ENCODE data around the gene PLXNA2. TPM values are rescaled to one million over a fixed set of nuclear protein-coding genes. Genes with fewer than 3 reads are reported as not detected.

PLXNA2 gene
- polyA plus RNA-seq, 3 donors, result 11.6 to 12.7 (median 12.3) TPM

DNA sequence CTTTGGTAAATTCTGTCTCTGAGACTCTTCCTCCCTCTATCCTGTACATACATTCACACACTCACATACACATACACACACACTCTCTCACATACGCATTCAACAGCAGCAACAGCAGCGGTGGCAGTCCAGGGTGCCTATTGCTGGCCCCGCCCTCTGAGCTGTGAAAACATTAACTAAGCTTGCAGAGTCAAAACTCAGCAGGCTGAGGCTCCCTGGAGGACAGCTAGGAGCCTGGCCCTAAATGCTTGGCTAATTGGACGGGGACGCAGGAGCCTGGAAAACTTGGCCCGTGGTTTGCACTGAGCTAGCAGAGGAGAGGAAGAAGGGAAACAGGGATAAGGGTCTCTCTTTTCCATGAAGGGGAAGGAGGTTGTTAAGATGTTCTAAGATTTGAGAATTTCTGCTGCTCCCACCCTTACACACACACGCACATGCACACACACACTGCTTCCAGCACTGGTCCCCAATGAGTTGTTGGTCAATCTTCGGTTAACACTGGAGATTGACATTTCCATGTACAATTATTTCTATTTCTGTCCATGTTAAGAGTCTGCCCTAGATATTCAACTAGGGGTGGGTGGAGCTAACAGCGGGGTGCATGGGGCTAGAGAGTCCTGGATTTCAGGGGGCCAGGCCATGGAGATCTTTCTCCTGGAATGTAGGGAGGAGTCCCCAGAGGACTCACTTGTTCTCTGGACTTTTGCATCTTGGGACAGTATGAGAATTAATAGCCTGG is 94.2 kb downstream of the PLXNA2 start:
- DNase-seq (ENCODE audit: low read depth in 3 of 3, low spot score in 2 of 3), result no peak

DNA sequence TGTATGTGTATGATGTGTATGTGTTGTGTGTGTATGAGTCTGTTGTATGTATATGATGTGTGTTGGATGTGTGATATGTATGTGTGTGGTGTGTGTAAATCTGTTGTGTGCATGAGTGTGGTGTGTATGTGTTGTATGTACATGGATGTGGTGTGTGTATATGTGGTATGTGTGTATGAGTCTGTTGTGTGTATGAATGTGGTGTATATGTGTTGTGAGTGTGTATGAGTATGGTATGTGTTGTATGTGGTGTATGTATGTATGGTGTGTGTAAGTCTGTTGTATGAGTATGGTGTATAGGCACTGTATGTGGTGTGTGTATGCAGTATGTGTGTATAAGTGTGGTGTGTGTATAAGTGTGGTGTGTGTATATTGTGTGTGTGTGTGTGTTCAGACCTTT is 95.0 kb downstream of the PLXNA2 start:
- DNase-seq (ENCODE audit: low read depth in 3 of 3, low spot score in 2 of 3), result no peak

DNA sequence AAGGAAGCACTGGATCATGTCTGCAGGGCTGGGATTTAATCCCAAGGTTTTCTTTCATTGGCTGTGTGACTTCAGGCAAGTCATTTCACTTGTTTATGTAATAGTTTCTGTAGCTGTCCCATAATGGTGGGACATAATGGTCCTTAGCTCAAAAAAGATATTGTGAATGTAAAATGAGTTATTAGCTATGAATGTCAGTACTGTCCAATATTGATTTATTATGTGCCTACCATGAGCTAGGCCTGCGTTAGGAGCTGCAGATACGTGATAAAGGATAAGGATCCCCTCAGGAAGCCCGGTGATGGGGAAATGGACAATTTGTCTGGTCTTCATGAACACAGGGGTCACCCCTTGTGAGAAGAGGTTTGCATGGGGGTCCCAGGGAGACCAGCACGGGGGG is 95.8 kb downstream of the PLXNA2 start:
- DNase-seq (ENCODE audit: low read depth in 3 of 3, low spot score in 2 of 3), result no peak

- no peak for DNase-seq (ENCODE audit: low read depth in 3 of 3, low spot score in 2 of 3)
These were observed 97.5 kb downstream of the PLXNA2 start for GRCh38 chr1:208146650-208147049.

DNA sequence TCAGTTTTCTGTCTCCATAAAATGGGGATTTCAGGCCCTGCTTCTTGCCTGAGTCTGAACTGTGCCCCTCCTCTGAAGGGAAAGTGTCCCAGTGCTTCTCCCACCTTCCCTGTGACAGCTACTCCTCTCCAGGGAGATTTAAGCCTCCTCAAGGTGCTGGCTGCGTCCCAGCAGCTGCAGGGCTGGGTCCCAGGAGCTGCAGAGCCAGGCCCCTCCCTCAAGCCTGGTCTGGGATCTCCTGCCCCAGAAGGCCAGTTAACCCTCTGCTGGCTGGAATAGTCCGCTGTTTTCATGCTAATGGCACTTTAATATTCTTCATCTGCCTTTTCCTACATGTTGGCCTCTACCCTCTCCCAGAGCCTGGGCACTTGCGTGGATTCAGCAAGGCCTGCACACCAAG is 99.0 kb downstream of the PLXNA2 start:
- no peak for DNase-seq (ENCODE audit: low read depth in 3 of 3, low spot score in 2 of 3)

DNA sequence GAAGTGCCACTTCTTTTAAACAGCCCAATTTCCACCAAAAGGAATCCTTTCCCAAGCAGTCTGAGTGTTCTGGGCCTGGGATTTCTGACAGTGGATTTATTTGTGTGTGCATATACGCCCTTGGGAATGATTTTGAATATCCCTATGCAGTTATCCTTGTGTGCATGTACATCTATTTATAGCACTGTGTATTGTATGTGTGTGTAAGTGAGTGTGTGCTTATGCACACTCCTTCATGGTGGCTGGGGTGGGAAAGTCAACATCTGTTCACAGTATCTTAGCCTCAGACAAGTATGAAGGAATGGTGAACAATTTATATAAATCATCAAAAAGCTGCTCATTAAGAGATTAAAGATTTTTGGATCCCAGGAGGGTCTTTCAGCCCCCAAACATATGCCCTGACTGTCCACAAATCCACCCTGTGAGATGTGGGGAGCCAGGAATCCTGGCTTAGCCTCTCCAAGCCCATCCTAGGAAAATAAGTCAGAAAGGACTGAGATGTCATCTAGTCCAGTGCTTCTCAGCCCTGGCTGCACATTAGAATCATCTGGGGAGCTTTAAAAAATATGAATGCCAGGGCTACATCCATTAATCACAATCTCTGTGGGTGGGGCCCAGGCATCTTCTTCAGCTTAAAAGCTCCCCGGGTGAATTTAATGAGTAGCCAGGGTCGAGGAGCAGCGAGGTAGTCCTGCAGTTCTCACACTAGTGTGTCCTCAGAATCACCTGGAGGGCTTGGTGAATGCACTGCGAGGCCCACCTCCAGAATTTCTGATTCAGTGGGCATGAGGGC is 101.4 kb downstream of the PLXNA2 start:
- no peak for DNase-seq (ENCODE audit: low read depth in 3 of 3, low spot score in 2 of 3)

DNA sequence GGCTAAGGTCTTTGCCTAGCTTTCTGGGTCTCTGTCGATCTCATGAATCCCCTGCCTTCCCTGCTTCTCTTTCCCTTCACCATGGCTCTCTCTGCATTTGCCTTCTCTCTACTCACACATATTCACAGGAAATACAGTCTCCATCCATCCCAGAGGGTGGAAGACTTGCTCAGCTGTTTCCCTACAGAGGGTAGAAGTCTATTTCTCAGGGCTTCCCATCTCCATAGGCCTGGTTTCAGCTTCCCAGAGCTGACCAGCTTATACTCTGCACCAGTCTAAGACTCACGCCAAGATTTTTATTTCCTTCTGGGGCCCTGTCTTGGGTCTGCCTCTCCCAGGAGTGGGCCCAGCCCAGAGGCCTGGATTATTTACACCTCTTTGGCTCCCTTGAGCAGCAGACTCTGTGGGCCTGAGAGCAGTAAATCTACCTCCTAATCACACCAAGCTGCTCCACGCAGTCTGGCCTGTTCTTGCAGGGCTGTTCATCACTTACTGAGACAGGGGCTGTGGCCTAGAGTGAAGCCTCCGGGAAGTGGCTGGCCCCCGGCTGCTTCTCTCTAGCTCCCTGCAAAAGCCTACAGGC is 102.5 kb downstream of the PLXNA2 start:
- peak in 1 of 3 donors; percentile 67 for DNase-seq (ENCODE audit: low read depth in 3 of 3, low spot score in 2 of 3)

DNA sequence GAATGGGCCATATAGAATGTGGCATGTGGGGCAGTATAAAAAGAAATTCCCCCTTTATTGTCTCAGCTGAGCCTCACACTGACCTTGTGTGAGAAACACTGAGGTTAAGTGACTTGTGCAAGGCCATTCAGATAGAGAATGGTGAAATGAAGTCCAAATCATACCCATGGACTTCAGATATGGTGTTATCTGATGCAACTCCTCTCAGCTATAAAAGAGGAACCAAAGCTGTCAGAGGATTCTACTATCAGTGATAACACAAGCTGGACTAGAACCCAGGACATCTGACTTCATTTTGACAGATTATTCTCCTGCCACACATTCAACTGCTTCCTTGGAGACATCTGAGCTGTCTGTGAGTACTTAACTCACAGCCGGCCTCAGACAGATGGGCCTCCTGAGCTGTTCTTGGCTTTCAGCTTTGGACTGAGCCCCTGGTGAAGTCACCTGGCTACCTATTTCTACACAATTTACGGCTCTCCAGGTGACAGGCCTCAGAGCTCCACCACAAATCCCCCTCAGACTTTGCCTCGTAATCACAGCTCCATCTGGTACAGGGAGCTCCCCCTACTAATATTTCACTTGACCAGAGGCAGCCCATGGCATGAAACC is 104.6 kb downstream of the PLXNA2 start:
- no peak for DNase-seq (ENCODE audit: low read depth in 3 of 3, low spot score in 2 of 3)

DNA sequence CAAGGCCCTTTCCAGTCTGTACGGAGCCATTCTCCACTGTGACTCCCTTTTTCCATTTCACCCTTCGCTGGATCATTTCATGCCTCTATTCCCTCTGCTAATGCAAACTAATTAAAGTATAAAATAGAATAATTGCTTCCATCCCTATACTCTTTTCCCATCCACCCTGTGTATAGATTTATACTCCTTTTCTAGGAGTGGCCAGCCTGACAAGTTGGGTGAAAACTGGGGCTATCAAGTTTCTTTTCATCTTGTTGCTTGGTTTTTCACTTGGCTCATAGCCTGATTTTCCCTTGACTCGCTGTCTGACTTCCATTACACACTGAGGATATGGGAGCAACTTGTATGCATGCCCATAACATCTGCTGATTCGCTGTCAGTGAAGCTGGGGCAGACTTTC is 107.0 kb downstream of the PLXNA2 start:
- DNase-seq (ENCODE audit: low read depth in 3 of 3, low spot score in 2 of 3), result no peak

GRCh38 chr1:208136459-208137182 is 107.6 kb downstream of the PLXNA2 start:
- no peak for DNase-seq (ENCODE audit: low read depth in 3 of 3, low spot score in 2 of 3)

DNA sequence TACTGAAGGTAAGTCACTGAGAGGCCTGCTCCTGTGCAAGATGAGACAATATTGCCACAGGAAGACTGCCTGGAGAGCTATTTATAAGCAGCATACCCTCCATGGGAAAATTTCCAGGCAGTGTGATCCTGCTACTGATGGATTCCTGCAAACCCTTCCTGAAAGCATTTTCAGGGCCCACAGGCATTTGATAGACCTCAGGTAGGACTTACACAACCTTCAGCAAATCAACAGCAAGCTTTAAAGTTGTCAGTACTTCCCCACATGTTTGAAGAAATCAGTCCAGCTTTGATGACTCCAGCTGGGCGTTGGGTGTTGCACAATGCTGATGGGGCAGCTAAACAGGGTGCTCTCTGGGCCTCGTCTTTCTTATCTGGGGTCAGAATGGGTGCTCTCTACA is 108.8 kb downstream of the PLXNA2 start:
- no peak for DNase-seq (ENCODE audit: low read depth in 3 of 3, low spot score in 2 of 3)

DNA sequence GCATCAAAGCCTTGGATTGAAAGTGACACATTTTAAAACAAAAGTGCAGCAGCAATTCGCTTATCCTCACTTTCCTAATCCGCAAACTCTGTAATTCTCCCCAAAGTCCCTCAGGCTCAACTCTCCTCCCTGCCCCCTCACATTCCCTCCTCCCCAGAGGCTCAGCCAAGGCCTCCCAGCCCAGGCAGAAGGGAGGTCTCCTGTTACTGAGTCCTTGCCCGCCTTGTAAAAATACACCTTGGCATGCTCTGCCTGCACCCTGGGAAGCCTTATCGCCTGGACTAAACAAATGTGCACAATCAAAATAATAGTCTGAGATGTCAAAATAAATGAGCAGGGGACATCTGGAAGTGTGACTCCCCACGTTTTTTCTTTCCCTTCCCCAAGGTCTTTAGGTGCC is 109.7 kb downstream of the PLXNA2 start:
- DNase-seq (ENCODE audit: low read depth in 3 of 3, low spot score in 2 of 3), result no peak

DNA sequence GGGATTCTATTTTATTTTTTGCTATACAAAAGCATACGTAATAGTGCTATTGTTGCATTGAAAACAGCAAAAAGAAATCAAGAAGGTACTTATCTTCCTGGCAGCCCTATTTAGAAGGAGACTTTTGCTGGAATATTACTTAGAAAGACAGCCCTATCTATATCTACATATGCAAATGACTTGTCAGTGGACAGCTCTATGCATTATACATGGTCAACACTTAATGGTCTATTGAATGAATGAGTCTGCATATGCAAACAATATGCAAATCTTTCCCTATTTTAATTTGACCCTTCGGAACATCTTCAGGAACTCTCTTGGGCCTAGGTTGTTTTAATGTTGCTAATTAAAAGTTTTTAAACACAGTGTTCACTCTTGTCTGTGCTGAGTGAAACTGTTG is 110.8 kb downstream of the PLXNA2 start:
- no peak for DNase-seq (ENCODE audit: low read depth in 3 of 3, low spot score in 2 of 3)

DNA sequence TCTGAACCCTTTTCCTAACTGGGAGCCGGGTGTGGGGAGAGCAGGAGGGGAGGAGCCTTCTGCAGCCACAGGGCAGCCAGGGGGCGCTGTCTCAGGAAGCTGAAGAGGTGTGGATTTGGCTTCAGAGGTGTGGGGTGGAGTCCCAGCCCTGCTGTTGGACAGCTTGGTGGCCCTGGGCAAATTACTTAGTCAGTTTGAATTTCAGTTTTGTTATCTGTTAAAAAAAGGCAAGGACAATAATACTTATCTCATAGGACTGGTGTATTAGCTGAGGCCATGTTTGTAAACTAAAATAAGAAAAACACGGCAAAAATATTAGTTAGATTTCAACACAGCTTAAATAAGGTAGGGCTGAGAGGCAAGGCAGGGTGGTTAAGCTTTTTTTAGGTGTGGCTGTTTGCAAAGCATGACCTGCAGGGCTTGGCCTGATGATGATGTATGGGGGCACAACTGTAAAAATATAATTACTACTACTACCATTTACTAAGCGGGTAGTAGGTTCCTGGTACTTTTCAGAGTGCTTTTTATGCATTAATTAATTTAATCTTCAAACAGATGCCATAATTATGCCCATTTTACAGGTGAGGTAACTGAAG is 111.8 kb downstream of the PLXNA2 start:
- peak in 1 of 3 donors; percentile 40 for DNase-seq (ENCODE audit: low read depth in 3 of 3, low spot score in 2 of 3)

DNA sequence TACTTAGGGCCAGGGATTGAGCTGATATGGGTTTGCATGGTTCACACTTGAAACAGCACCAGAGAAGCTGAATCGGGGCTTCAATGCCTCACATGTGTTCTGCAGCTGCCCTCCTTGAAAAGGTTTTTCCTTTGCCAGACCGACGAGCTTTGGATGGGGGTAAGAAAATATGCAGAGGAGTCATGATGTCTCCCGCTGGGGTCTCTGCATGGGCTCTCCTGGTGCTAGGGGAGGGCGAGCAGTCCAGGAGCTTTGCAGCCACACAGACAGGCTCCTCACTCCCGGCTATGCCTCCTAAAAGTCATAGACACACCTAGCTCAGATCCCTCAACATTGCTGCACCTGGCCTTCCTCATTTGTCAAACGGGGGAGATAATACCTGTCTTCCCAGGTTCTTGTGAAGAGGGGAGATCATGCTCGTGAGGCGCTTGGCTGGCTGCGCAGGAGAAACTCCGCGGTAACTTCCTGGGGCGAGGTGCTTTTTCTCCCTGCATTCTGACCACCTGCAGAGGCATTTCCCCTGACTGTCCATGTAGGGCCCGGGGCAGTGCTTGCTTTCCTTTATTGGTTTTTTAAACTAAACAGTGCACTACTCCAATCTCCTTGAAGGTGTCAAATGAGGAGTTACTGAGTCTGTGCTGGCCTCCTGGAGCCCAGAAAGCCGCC is 112.4 kb downstream of the PLXNA2 start:
- no peak for DNase-seq (ENCODE audit: low read depth in 3 of 3, low spot score in 2 of 3)

DNA sequence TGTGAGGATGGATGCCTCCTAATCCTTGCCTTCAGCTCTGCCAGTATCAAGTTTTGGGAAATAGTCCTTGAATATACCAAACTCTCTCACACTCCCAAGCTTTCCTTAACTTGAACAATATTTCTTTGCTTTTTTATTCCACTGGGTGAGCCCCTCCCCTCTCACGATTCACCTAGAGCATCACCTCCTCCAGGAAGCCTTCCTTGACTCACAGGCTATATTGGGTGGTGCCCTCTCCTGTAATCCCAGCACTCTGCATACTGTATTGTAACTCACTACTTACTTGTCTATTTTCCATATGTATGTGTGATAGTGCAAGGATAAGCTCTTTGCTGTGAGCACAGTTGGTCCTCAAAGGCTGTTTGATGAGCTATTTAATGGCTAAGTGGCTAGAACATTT is 114.7 kb downstream of the PLXNA2 start:
- DNase-seq (ENCODE audit: low read depth in 3 of 3, low spot score in 2 of 3), result no peak

- DNase-seq (ENCODE audit: low read depth in 3 of 3, low spot score in 2 of 3), result no peak
These were observed 115.1 kb downstream of the PLXNA2 start for GRCh38 chr1:208129060-208129459.

- no peak for DNase-seq (ENCODE audit: low read depth in 3 of 3, low spot score in 2 of 3)
These were observed 116.2 kb downstream of the PLXNA2 start for GRCh38 chr1:208127792-208128529.

- no peak for DNase-seq (ENCODE audit: low read depth in 3 of 3, low spot score in 2 of 3)
These were observed 116.9 kb downstream of the PLXNA2 start for GRCh38 chr1:208127284-208127683.
